ENCODE results near the gene GATA1.

The GATA1 gene

DNA sequence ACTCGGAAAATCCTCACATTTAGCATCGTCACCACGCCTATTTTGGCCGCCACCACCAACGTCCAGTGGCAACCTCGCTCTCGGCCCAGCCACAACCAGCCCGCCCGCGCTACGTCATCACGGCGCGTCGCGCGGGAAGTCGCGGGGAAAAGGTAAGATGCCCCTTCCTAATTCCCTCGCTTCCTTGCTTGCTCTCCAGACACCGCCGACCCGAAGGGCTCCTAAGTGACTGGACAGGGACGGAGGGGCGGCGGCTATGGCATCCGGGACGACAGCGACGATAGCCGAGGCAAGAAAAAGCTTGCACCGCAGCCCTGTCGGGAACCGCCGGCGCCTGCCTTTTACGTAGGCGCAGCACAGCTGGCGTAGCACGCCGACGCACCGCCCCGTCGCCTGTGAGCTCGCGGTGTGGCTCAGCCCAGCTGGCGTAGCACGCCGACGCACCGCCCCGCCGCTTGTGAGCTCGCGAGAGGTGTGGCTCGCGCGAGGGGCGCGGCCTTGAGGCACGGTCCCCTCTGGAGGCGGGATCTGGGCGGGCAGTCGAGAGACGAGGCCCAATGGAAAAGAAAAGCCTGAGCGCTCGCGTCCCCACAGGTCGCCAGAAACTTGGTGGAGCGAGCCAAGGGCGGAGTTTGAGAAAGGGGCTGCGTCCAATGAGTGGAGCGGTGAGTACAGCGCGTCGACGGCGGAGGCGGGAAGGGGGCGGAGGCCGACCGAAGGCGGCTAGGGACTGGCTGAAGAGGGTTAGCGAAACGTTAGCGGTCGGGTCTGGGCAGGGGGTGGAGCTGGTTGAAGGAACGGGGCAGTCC, 15.1 kb downstream of the GATA1 start, which contains the start of gene HDAC6:
Gene HDAC6, plus strand, starts transcription at position 788 of the 809 bp plus-strand sequence. CDS start 626 bp downstream, outside the sequence.
- TF ChIP-seq, protein P1, sequence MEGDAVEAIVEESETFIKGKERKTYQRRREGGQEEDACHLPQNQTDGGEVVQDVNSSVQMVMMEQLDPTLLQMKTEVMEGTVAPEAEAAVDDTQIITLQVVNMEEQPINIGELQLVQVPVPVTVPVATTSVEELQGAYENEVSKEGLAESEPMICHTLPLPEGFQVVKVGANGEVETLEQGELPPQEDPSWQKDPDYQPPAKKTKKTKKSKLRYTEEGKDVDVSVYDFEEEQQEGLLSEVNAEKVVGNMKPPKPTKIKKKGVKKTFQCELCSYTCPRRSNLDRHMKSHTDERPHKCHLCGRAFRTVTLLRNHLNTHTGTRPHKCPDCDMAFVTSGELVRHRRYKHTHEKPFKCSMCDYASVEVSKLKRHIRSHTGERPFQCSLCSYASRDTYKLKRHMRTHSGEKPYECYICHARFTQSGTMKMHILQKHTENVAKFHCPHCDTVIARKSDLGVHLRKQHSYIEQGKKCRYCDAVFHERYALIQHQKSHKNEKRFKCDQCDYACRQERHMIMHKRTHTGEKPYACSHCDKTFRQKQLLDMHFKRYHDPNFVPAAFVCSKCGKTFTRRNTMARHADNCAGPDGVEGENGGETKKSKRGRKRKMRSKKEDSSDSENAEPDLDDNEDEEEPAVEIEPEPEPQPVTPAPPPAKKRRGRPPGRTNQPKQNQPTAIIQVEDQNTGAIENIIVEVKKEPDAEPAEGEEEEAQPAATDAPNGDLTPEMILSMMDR (IDR thresholded peaks at IDR 0.05; ENCODE audit: low read depth, low read length, missing control alignments), result no peak
- in situ Hi-C loops (cut with HindIII; ENCODE audit: low sequenced_read_pairs), result no loop called here
- peak; percentile 95 for DNase-seq (ENCODE audit: low read depth)
- peak within 1 kb of the TSS; percentile 63 for H3K4me3 ChIP-seq (ENCODE audit: low read depth, low read length)

DNA sequence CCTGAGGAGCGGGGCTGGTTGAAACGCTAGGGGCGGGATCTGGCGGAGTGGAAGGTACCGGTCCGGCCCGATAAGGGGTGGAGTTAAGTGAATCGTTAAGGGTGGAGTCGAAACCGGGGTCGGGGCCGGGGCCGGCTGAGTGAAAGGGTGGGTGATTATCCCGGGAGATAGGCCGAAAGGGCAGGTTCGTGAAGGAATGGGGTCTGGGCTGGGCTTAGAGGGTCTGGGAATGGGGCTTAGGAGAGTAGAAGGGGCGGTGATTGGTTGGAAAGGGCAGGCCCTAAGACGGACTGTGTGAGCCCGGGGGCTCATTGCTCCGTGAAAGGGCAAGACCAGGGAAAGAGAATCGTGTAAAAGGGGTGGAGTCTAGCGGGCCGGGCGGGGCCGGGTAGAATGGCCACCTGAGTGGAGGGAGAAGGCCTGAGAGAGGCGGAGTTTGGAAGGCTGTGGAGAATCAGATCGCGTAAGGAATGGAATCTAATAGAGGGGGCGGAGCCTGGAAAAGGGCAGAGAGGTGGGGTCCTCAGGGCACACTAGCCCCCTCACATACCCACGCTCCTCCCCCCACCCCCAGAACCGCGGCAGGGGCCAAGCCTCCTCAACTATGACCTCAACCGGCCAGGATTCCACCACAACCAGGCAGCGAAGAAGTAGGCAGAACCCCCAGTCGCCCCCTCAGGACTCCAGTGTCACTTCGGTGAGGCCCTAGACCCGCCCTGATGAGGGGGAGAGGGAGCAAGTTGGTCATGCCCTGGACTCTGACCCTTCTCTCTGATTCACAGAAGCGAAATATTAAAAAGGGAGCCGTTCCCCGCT, 15.9 kb downstream of the GATA1 start:
- TF ChIP-seq, protein P1 (IDR thresholded peaks at IDR 0.05; ENCODE audit: low read depth, low read length, missing control alignments), result no peak
- peak overlapping the region; percentile 63 for H3K4me3 ChIP-seq (ENCODE audit: low read depth, low read length)
- DNase-seq (ENCODE audit: low read depth), result peak; percentile 51
- in situ Hi-C loops (cut with HindIII; ENCODE audit: low sequenced_read_pairs), result no loop called here

DNA sequence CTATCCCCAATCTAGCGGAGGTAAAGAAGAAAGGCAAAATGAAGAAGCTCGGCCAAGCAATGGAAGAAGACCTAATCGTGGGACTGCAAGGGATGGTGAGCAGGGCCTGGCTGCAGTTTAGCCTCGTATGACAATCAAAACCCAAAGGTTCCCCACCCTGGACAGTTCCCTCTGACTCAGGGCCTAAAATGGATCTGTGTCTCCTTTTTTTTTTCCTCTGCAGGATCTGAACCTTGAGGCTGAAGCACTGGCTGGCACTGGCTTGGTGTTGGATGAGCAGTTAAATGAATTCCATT, 16.5 kb downstream of the GATA1 start:
- TF ChIP-seq, protein P1 (IDR thresholded peaks at IDR 0.05; ENCODE audit: low read depth, low read length, missing control alignments), result no peak
- in situ Hi-C loops (cut with HindIII; ENCODE audit: low sequenced_read_pairs), result no loop called here
- peak overlapping the region; percentile 63 for H3K4me3 ChIP-seq (ENCODE audit: low read depth, low read length)
- no peak for DNase-seq (ENCODE audit: low read depth)

DNA sequence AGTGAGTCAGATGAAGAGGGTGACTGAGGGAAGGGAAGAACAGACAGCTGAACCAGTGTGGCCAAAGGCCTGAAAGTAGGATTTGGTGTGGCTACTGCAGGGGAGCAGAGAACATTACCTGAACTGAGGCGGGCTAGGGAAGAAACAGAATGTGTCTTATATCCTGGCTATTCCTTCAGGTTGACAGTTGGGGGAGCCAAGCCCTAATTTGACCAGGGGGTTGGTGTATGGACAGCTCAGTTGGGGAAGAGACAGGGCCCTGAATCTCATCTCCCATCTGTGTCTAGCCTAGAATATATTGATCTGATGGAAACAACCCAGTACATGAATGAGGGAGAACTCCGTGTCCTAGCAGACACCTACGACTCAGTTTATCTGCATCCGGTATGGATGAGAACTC, 19.7 kb downstream of the GATA1 start:
- TF ChIP-seq, protein P1 (IDR thresholded peaks at IDR 0.05; ENCODE audit: low read depth, low read length, missing control alignments), result no peak
- no peak overlapping the region for H3K4me3 ChIP-seq (ENCODE audit: low read depth, low read length)
- in situ Hi-C loops (cut with HindIII; ENCODE audit: low sequenced_read_pairs), result no loop called here
- no peak for DNase-seq (ENCODE audit: low read depth)

DNA sequence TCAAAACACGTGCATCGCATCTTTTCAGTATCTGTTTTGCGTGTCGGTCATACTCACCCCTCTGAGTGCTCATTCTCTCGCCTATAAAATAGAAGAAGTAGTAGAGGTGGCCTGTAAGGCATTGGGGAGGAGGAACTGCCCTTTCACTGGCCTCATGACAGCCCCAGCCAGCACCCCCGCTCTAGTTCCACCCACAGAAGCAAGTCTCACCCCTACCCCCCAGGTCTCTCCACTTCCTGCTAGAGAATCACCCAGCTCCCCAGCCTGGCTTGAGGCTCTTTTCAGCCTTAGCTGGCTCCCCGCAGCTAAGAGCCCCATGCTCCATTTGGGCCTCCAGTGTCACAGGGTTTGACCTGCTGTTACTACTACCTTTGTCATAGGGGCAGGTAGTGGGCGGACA, 27.3 kb downstream of the GATA1 start:
- DNase-seq (ENCODE audit: low read depth), result no peak
- H3K4me3 ChIP-seq (ENCODE audit: low read depth, low read length), result no peak overlapping the region
- in situ Hi-C loops (cut with HindIII; ENCODE audit: low sequenced_read_pairs), result no loop called here
- TF ChIP-seq, protein P1 (IDR thresholded peaks at IDR 0.05; ENCODE audit: low read depth, low read length, missing control alignments), result no peak

DNA sequence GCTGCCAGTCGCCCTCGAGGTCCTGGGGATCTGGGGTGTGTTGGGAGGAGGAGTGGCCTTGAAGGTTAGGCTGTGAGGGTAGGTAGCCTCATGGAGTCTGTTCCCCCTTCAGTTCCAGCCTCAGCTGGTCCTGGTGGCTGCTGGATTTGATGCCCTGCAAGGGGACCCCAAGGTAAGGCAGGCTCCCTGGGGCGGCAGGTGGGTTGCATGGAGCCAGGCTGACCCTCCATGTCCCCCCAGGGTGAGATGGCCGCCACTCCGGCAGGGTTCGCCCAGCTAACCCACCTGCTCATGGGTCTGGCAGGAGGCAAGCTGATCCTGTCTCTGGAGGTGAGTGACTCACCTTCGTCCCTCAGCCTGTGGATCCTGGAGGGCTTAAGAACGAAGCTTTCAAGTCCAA, 28.3 kb downstream of the GATA1 start:
- no peak overlapping the region for H3K4me3 ChIP-seq (ENCODE audit: low read depth, low read length)
- TF ChIP-seq, protein P1 (IDR thresholded peaks at IDR 0.05; ENCODE audit: low read depth, low read length, missing control alignments), result no peak
- no peak for DNase-seq (ENCODE audit: low read depth)
- in situ Hi-C loops (cut with HindIII; ENCODE audit: low sequenced_read_pairs), result no loop called here

Data from astrocyte of the cerebellum (primary cell).